NOMO-1 treated with dmso at 0.1 percent for 144 hours (cell line): ENCODE data around the gene ZNF775.
A peak's percentile ranks its signal among the peaks of the same experiment; 100 is the strongest.
"Not testable (repeated sequence)": the region's sequence is repeated elsewhere in the genome, so short reads cannot be mapped to it uniquely, and the experiment has no call there.

Source experiments
- DNase-seq: peaks from one replicate; lab custom pipeline; 2025; ENCODE audit not compliant: unreplicated experiment; lab: John Stamatoyannopoulos, UW

The ZNF775 gene

GRCh38 chr7:150380463-150380862 is 1.3 kb downstream of the ZNF775 start:
- DNase-seq: no peak

GRCh38 chr7:150381096-150381495 is 2.0 kb downstream of the ZNF775 start:
- DNase-seq: no peak

- DNase-seq: no peak
Measured at GRCh38 chr7:150381785-150382122, 2.6 kb downstream of the ZNF775 start.

- DNase-seq: no peak
Measured at GRCh38 chr7:150382123-150382843, 3.2 kb downstream of the ZNF775 start.

DNA sequence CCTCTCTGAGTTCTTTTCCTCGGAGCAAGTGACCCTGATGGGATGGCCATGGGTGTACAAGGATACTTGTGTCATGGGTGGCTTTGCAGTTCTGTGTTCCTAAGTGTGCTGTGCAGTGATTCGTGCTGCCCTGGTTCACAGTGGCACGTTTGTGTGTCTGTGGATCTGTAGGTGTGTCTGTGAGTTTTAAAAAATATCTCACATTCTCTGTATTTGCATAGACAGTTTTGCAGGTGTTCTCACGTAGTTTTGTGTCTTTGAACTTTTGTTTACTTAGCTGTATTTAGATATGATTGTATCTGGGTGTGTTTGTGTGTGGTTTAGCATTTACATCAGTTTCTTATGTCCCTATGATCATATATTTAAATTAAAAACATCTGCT is 3.7 kb downstream of the ZNF775 start:
- no peak for DNase-seq

GRCh38 chr7:150383710-150384397 is 4.7 kb downstream of the ZNF775 start:
- no peak for DNase-seq

DNA sequence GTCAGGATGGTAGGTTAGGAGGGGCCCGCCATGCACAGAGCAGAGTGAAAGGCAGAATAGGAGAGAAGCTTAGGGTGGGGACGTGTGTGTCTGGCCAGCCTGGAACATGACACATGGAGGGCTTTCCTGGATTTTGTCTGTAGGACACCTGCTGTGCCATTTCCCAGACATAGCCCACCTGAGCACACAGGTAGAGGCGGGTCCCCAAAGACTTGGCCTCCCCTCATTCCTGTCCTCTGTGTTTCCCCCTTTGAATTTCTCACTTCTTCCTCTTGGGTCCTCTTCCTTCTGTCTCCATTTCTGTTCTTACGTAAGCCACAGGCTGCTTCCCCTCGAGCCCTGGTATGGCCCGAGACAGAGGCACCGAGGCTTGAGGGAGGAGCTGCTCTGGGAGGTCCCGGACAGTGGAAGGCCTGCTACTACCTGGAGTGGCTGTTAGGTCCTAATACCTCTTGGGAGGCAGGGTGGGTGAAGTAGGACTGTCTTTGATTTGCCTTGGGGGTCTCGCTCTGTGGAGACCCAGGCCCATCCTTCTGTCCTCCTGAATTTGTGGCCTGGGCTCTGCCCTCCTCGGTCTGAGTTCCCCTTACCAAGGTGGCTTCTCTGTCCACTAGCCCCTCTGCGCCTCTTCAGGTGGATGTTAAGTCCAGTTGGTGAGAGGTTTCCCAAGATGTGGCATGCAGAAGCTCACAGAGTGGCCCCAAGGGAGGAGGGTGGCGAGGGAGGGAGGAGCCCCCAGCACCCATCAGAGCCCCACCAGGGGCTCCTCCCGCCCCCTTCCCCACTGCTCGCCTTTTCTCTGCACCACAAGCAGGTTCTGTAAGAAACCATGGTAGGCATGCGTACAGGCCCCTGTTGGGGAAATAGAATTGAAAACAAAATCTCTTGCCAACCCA is 5.5 kb downstream of the ZNF775 start:
- DNase-seq: peak; percentile 32

DNA sequence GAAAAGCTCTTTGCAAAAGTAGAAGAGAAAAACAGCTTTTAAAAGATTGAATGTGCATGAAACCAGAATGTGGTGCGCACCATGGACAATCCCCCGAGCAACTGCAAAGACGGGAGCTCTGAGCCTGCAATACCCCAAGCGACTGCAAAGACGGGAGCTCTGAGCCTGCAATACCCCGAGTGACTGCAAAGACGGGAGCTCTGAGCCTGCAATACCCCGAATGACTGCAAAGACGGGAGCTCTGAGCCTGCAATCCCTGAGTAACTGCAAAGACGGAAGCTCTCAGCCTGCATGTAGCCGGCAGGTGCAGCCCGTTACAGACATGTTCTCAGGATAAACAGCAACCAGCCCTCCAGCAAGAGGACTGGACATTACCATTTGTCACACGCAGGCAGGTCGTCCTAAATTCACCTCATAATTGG is 6.2 kb downstream of the ZNF775 start:
- no peak for DNase-seq

DNA sequence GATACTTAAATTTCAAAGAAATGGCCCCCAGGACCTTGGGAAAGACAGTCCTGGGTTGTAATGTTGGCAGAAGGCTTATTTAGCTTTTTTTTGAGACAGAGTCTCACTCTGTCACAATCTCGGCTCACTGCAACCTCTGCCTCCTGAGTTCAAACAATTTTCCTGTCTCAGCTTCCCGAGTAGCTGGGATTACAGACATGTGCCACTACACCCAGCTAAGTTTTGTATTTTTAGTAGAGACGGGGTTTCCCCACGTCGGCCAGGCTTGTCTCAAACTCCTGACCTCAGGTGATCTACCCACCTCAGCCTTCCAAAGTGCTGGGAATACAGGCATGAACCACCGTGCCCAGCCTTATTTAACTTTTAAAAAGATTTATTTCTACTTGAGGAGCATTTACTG is 6.8 kb downstream of the ZNF775 start:
- not testable (repeated sequence) for DNase-seq

DNA sequence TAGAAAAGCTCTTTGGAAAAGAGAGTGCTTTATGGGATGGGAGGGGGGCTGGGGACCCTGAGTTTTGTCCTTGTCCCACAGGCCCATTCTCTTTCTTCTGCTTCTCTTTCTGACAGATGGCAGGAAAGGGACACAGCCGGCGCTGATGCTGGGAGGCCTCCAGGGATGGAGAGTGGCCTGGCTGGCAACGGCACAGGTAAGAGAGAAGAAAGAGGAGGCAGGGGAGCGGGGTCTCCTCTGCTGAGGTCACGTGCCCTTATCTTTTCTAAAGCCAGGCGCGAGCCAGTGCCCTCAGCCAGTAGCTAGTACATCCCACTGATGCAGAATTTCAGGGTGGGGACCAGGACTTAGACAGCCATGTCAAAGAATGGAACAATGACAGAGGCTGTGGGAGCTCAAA is 9.2 kb downstream of the ZNF775 start:
- DNase-seq: no peak

- DNase-seq: peak; percentile 89
Measured at GRCh38 chr7:150388709-150389531, 9.8 kb downstream of the ZNF775 start.

DNA sequence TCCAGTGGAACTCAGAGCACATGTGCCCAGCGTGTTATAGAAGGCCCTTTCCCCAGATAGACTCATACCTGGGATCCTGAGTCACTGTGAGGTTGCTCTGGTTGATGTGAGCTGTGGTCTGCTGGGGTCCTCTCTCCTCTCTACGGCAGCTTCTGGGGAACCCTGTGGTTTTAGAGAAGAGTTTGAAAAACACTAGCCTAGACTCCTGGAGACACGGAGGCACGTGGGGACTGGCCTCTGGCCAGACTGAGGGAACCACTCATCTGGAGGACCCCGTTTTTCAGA is 10.3 kb downstream of the ZNF775 start:
- DNase-seq: no peak

GRCh38 chr7:150390205-150390604 is 11.1 kb downstream of the ZNF775 start:
- DNase-seq: no peak

DNA sequence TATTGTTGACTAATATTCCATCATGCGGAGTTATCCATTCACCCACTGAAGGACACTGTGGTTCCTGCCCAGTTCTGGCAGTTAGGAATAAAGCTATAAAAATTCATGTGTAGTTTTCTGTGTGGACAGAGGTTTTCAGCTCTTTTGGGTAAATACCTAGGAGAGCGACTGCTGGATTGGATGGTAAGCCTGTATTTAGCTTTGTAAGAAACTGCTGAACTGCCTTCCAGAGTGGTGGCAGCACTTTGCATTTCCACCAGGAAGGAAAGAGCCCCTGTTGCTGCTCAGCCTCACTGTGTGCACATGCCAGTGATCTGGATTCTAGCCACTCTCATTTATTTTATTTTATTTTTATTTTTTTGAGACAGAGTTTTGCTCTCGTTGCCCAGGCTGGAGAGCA is 14.2 kb downstream of the ZNF775 start:
- no peak for DNase-seq

DNA sequence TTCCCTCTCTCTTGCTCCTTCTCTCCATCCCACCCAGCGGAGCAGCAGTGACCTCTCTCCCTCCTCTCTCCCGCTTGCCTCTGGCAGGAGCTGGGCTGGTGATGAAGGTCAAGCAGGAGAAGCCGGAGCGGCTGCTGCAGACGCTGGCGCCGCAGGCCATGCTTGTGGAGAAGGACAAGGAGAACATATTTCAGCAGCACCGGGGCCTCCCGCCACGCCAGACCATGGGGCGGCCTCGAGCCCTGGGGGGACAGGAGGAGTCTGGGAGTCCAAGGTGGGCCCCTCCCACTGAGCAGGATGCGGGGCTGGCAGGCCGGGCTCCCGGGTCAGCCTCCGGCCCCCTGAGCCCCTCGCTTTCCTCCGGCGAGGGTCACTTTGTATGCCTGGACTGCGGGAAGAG is 17.3 kb downstream of the ZNF775 start:
- no peak for DNase-seq

DNA sequence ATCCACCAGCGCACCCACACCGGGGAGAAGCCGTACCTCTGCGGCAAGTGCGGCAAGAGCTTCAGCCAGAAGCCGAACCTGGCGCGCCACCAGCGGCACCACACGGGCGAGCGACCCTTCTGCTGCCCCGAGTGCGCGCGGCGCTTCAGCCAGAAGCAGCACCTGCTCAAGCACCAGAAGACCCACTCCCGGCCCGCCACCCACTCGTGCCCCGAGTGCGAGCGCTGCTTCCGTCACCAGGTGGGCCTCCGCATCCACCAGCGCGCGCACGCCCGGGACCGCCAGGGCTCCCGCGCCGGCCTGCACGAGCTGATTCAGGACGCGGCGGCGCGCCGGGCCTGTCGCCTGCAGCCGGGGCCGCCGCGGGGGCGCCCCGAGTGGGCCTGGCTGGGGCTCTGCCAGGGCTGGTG is 17.7 kb downstream of the ZNF775 start:
- DNase-seq: no peak

DNA sequence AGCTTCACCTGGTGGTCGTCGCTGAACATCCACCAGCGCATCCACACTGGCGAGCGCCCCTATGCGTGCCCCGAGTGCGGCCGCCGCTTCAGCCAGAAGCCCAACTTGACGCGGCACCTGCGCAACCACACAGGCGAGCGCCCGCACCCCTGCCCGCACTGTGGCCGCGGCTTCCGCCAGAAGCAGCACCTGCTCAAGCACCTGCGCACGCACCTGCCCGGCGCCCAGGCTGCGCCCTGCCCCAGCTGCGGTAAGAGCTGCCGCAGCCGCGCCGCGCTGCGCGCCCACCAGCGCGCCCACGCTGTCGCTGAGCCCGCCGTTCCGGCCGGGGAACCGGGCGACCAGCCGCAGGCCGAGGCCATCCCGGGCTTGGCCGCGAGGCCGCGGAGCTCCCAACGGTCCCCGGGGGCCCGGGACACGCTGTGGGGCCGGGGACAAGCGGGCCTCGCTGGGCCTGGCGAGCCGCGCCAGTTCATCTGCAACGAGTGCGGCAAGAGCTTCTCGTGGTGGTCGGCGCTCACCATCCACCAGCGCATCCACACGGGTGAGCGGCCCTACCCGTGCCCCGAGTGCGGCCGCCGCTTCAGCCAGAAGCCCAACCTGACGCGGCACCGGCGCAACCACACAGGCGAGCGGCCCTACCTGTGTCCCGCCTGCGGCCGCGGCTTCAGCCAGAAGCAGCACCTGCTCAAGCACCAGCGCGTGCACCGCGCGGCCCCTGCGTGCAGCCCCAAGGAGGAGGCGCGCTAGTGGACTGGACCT is 18.4 kb downstream of the ZNF775 start:
- no peak for DNase-seq

- DNase-seq: no peak
Measured at GRCh38 chr7:150398108-150398964, 19.2 kb downstream of the ZNF775 start.

DNA sequence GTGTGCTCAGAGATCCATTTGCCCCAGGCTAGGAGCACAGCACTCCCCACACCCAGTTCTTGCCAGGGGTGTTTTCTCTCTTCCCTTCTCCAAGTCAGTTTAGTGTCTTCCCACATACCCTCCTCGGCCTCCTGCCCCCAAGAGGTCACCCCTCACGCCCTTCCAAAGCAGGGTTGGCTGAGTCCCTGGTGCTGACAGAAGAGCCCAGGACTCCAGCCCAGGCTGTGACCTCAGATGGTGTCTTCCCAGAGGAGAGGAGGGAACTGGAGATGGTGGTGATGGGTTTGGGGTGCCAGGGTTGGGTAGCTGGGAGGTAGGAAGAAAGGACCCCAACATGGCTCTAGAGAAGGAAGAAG is 19.8 kb downstream of the ZNF775 start:
- DNase-seq: no peak
